BLaER1 treated with 17β-estradiol and CSF1 and Interleukin-3, amounts not matched to agents 10 nM and 100 nM (cell line): ENCODE results near the gene OR7G3.

ENCODE experiments used
- H3K27ac ChIP-seq, 11 experiments: shearing (Covaris generic); formaldehyde crosslinking; 2 replicates each; pipeline ENCODE4 v1.8.1; 2022
- H3K27me3 ChIP-seq, 11 experiments: shearing (Covaris generic); formaldehyde crosslinking; 2 replicates each; pipeline ENCODE4 v1.8.1; 2022
- H3K36me3 ChIP-seq, 11 experiments: shearing (Covaris generic); formaldehyde crosslinking; 2 replicates each; pipeline ENCODE4 v1.8.1; 2022
- H3K4me1 ChIP-seq, 10 experiments: shearing (Covaris generic); formaldehyde crosslinking; 2 replicates each; pipeline ENCODE4 v1.8.1; 2022
- H3K4me2 ChIP-seq, 11 experiments: shearing (Covaris generic); formaldehyde crosslinking; 2 replicates each; pipeline ENCODE4 v1.8.1; 2022
- H3K4me3 ChIP-seq, 10 experiments: shearing (Covaris generic); formaldehyde crosslinking; 2 replicates each; pipeline ENCODE4 v1.8.1; 2022
- H3K9ac ChIP-seq, 11 experiments: shearing (Covaris generic); formaldehyde crosslinking; 2 replicates each; pipeline ENCODE4 v1.8.1; 2022
- H3K9me3 ChIP-seq, 11 experiments: shearing (Covaris generic); formaldehyde crosslinking; replicated peaks in 1 of 11; 2 replicates each; pipeline ENCODE4 v1.8.1; 2022
- H4K20me1 ChIP-seq, 11 experiments: shearing (Covaris generic); formaldehyde crosslinking; 2 replicates each; pipeline ENCODE4 v1.8.1; 2022
- Cebpa-rat ChIP-seq, 11 experiments: shearing (Covaris generic); IDR thresholded peaks; 2 replicates each; pipeline ENCODE4 v1.8.1; 2022

The OR7G3 gene

DNA sequence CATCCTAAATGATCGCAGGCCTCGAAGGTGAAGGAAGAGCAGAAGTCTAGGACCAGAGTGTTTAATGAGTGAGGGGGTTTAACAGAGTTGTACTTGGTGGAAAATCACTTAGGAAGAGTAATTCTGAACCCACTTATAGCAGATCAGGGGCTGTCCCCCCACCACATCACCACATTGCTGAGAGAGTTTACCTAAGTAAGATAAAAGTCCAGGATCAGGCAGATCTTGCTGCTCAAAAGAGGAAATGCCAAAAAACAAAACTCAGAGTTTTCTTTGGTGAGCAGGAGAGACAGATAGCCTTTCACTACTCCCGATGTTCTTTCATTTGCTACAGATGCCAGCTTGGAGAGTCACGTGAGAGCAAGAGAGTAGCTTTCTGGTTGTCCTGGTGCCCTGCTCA lies 28.8 kb upstream of the OR7G3 start:
- no peak for TF ChIP-seq Cebpa-rat (IDR thresholded peaks at IDR 0.05)
- H3K9me3 ChIP-seq, result peaks cover 69 to 99% (median 92%) of the 10 kb centered on the region in 11 experiments
- peaks cover 30 to 85% (median 63%) of the 10 kb centered on the region in 11 experiments; a peak in 21 of 22 replicates for H4K20me1 ChIP-seq
- H3K4me1 ChIP-seq, result peaks cover 0 to 24% (median 13%) of the 10 kb centered on the region in 10 experiments; a peak in 14 of 20 replicates
- H3K27ac ChIP-seq, result peak overlapping the region in 1 of 11 experiments; percentile 31; a peak in 2 of 22 replicates
- 0 out of 22 replicates have a peak overlapping the region, but pooled peaks of 1 of the 11 experiments have one; percentile 4 for H3K9ac ChIP-seq
- H3K4me2 ChIP-seq, result peak overlapping the region in 5 of 11 experiments; percentile 20 to 61 (median 40); a peak in 6 of 22 replicates
- no peaks in the 10 kb centered on the region for H3K27me3 ChIP-seq
- no peak overlapping the region for H3K4me3 ChIP-seq
- H3K36me3 ChIP-seq, result peaks cover 98 to 100% (median 100%) of the 10 kb centered on the region in 11 experiments

- H3K9ac ChIP-seq, result no peak overlapping the region
- H3K36me3 ChIP-seq, result peaks cover 96 to 100% (median 100%) of the 10 kb centered on the region in 11 experiments
- no peak for TF ChIP-seq Cebpa-rat (IDR thresholded peaks at IDR 0.05)
- H3K9me3 ChIP-seq, result peaks cover 76 to 100% (median 94%) of the 10 kb centered on the region in 11 experiments
- H3K4me3 ChIP-seq, result no peak overlapping the region
- H3K4me1 ChIP-seq, result peaks cover 0 to 17% (median 7%) of the 10 kb centered on the region in 10 experiments; a peak in 14 of 20 replicates
- peaks cover 43 to 100% (median 92%) of the 10 kb centered on the region in 11 experiments; a peak in 21 of 22 replicates for H4K20me1 ChIP-seq
- no peaks in the 10 kb centered on the region; a peak in 1 of 22 replicates for H3K27me3 ChIP-seq
- H3K27ac ChIP-seq, result no peak overlapping the region
- no peak overlapping the region for H3K4me2 ChIP-seq
Measured at GRCh38 chr19:9151367-9151766, 24.6 kb upstream of the OR7G3 start.

- H3K36me3 ChIP-seq, result peaks cover 96 to 100% (median 100%) of the 10 kb centered on the region in 11 experiments
- H3K9ac ChIP-seq, result no peak overlapping the region
- no peaks in the 10 kb centered on the region; a peak in 1 of 22 replicates for H3K27me3 ChIP-seq
- peaks cover 37 to 100% (median 89%) of the 10 kb centered on the region in 11 experiments for H4K20me1 ChIP-seq
- no peak overlapping the region for H3K4me2 ChIP-seq
- peaks cover 84 to 100% (median 95%) of the 10 kb centered on the region in 11 experiments for H3K9me3 ChIP-seq
- no peak for TF ChIP-seq Cebpa-rat (IDR thresholded peaks at IDR 0.05)
- H3K4me1 ChIP-seq, result peaks cover 0 to 10% (median 0%) of the 10 kb centered on the region in 10 experiments; a peak in 7 of 20 replicates
- H3K4me3 ChIP-seq, result no peak overlapping the region; a peak in 2 of 20 replicates
- no peak overlapping the region for H3K27ac ChIP-seq
Measured at GRCh38 chr19:9150650-9151049, 23.9 kb upstream of the OR7G3 start.

GRCh38 chr19:9149997-9150396 lies 23.2 kb upstream of the OR7G3 start:
- H3K4me1 ChIP-seq, result 0 out of 20 replicates have a peak, but pooled peaks cover 0 to 5% (median 0%) of the 10 kb centered on the region in 10 experiments
- H3K36me3 ChIP-seq, result peaks cover 96 to 100% (median 100%) of the 10 kb centered on the region in 11 experiments
- H3K9ac ChIP-seq, result no peak overlapping the region
- H3K27me3 ChIP-seq, result no peaks in the 10 kb centered on the region; a peak in 1 of 22 replicates
- no peak overlapping the region for H3K27ac ChIP-seq
- H3K4me2 ChIP-seq, result no peak overlapping the region
- H4K20me1 ChIP-seq, result peaks cover 34 to 100% (median 82%) of the 10 kb centered on the region in 11 experiments
- no peak for TF ChIP-seq Cebpa-rat (IDR thresholded peaks at IDR 0.05)
- no peak overlapping the region for H3K4me3 ChIP-seq
- H3K9me3 ChIP-seq, result peaks cover 90 to 100% (median 99%) of the 10 kb centered on the region in 11 experiments

DNA sequence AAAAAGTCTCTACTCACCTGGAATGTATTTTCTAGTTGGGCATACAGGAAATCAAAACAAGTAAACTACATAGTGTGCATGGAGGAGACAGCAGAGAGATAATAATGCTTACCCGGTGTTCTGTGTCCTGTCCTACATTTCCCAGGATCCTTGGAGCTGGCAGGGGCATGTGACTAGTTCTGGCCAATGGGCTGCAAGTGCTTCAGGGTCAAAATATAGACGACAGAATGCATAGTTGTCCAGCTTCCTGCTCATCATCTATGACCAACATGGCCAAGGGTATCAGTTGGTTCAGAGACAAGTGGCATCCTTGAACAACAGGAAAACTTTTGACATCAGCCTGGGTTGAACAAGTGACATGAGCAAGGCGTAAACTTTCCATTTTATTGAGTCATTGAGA lies 21.9 kb upstream of the OR7G3 start:
- Histone ChIP-seq H3K27ac (no peak overlapping the region), H3K9ac (no peak overlapping the region), H4K20me1 (peaks cover 30 to 91% (median 69%) of the 10 kb centered on the region in 11 experiments), H3K4me2 (no peak overlapping the region), H3K27me3 (no peaks in the 10 kb centered on the region; a peak in 1 of 22 replicates), H3K36me3 (peaks cover 96 to 100% (median 100%) of the 10 kb centered on the region in 11 experiments), H3K4me3 (no peak overlapping the region; a peak in 1 of 20 replicates), H3K4me1 (no peaks in the 10 kb centered on the region), H3K9me3 (peaks cover 99 to 100% (median 100%) of the 10 kb centered on the region in 11 experiments)
- TF ChIP-seq Cebpa-rat (IDR thresholded peaks at IDR 0.05), result no peak

- Histone ChIP-seq H3K4me2 (no peak overlapping the region), H4K20me1 (peaks cover 27 to 84% (median 56%) of the 10 kb centered on the region in 11 experiments; a peak in 21 of 22 replicates), H3K4me1 (peaks cover under 1 to 10% (median 4%) of the 10 kb centered on the region in 10 experiments; a peak in 16 of 20 replicates), H3K9me3 (peaks cover 93 to 100% (median 100%) of the 10 kb centered on the region in 11 experiments), H3K27ac (no peak overlapping the region), H3K27me3 (no peaks in the 10 kb centered on the region; a peak in 1 of 22 replicates), H3K9ac (no peak overlapping the region), H3K4me3 (no peak overlapping the region), H3K36me3 (peaks cover 94 to 100% (median 100%) of the 10 kb centered on the region in 11 experiments)
- TF ChIP-seq Cebpa-rat (IDR thresholded peaks at IDR 0.05), result no peak
Measured at GRCh38 chr19:9146882-9147281, 20.1 kb upstream of the OR7G3 start.

DNA sequence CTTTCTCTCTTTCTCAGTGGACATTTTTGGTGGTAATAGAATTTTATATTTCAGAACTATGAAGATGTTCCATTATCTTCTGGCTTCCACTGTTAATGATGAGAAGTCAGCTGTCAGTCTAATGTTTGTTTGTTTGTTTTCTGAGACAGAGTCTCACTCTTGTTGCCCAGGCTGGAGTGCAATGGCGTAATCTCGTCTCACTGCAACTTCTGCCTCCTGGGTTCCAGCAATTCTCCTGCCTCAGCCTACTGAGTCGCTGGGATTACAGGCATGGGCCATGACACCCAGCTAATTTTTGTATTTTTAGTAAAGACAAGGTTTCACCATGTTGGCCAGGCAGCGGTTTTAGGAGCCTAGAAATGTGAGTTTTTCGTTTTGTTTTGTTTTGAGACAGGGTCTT lies 18.2 kb upstream of the OR7G3 start:
- Histone ChIP-seq H3K4me3 (peak overlapping the region in 6 of 10 experiments; percentile 10 to 43 (median 22); a peak in 8 of 20 replicates), H3K36me3 (peaks cover 78 to 85% (median 84%) of the 10 kb centered on the region in 11 experiments), H3K9me3 (peaks cover 74 to 84% (median 83%) of the 10 kb centered on the region in 11 experiments), H3K4me2 (no peak overlapping the region), H4K20me1 (peaks cover 15 to 74% (median 46%) of the 10 kb centered on the region in 11 experiments; a peak in 21 of 22 replicates), H3K27me3 (no peaks in the 10 kb centered on the region; a peak in 1 of 22 replicates), H3K9ac (no peak overlapping the region), H3K27ac (no peak overlapping the region), H3K4me1 (peaks cover 8 to 20% (median 13%) of the 10 kb centered on the region in 10 experiments; a peak in 19 of 20 replicates)
- TF ChIP-seq Cebpa-rat (IDR thresholded peaks at IDR 0.05), result no peak

GRCh38 chr19:9140159-9140874 lies 13.6 kb upstream of the OR7G3 start, which contains the start of gene ZNF317:
Gene ZNF317 (plus strand): TSS chr19:9140397. CDS start chr19:9156017, 15,620 bp downstream.
- peaks cover 15 to 35% (median 24%) of the 10 kb centered on the region in 10 experiments; a peak in 19 of 20 replicates for H3K4me1 ChIP-seq
- peak within 1 kb of the TSS; percentile 90 to 98 (median 95) for H3K9ac ChIP-seq
- TF ChIP-seq Cebpa-rat (IDR thresholded peaks at IDR 0.05), result no peak
- H3K36me3 ChIP-seq, result peaks cover 34 to 39% (median 38%) of the 10 kb centered on the region in 11 experiments
- peak within 1 kb of the TSS; percentile 76 to 96 (median 89) for H3K4me3 ChIP-seq
- H4K20me1 ChIP-seq, result peaks cover 0 to 28% (median 14%) of the 10 kb centered on the region in 11 experiments; a peak in 10 of 22 replicates
- H3K4me2 ChIP-seq, result peak within 1 kb of the TSS; percentile 81 to 94 (median 86)
- H3K27me3 ChIP-seq, result no peaks in the 10 kb centered on the region
- H3K27ac ChIP-seq, result peak within 1 kb of the TSS; percentile 84 to 98 (median 95)
- peaks cover 28 to 38% (median 37%) of the 10 kb centered on the region in 11 experiments for H3K9me3 ChIP-seq
